Activated effector memory CD4-positive, alpha-beta T cell treated with Interleukin-2 at 50 U/mL for 16 hours (primary cell): Measurements from ENCODE around the gene CPD.

ENCODE experiments used
- DNase-seq: peaks from one replicate; pipeline ENCODE4 v3.0.0-alpha.2; 2020

The CPD gene

DNA sequence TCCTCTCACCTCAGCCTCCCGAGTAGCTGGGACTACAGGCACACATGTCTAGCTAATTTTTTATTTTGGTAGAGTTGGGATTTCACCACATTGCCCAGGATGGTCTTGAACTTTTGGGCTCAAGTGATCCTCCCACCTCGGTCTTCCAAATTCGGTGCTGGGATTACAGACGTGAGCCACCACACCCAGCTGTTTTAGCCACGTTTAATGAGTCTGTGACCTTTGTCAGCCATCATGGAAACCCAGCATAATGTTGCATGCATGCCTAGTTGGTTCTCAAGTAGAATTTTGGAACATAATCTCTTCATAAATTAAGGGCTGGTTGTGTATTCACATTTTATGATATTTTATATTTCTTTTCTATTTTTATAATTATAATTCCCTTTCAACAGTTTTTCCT is 140.4 kb downstream of the CPD start:
- no peak for DNase-seq
